ENCODE measurements around the gene AKR1B1. TPM values are rescaled to one million over a fixed set of nuclear protein-coding genes. Genes with fewer than 3 reads are reported as not detected.
A peak's percentile ranks its signal among the peaks of the same experiment; 100 is the strongest.

The AKR1B1 gene
- total and polyA plus RNA-seq, 2 of the 13 experiments (the other 11 are each of a cell fraction or from before 2014, with no cell fraction given), result 89.9 to 133 TPM

- TF ChIP-seq CENPT (CRISPR knock-in tag; IDR thresholded peaks at IDR 0.05; ENCODE audit: low read depth) (no peak), ATRX (CRISPR knock-in tag; IDR thresholded peaks at IDR 0.05; ENCODE audit: borderline replicate concordance) (no peak), PAX8 (CRISPR knock-in tag; IDR thresholded peaks at IDR 0.05; ENCODE audit: borderline replicate concordance) (no peak), RNF219 (CRISPR knock-in tag; IDR thresholded peaks at IDR 0.05) (no peak), ZMYM4 (CRISPR knock-in tag; IDR thresholded peaks at IDR 0.05) (peak; percentile 38; the same call in 1 of the 2 replicates), ZKSCAN8 (CRISPR knock-in tag; IDR thresholded peaks at IDR 0.05; ENCODE audit: borderline replicate concordance) (no peak), MLXIP (CRISPR knock-in tag; IDR thresholded peaks at IDR 0.05; ENCODE audit: borderline replicate concordance) (no peak), SNAPC2 (CRISPR knock-in tag; IDR thresholded peaks at IDR 0.05) (no peak), HNF1A (IDR thresholded peaks at IDR 0.05; ENCODE audit: low read depth) (no peak), HNF1A (CRISPR knock-in tag; IDR thresholded peaks at IDR 0.05; ENCODE audit: borderline replicate concordance) (no peak; the same call in 1 of the 2 replicates), SYNCRIP (IDR thresholded peaks at IDR 0.05; ENCODE audit: insufficient read depth, low read depth, low read length) (no peak), IRX3 (CRISPR knock-in tag; IDR thresholded peaks at IDR 0.05; ENCODE audit: borderline replicate concordance, low read depth) (no peak), GATAD1 (CRISPR knock-in tag; IDR thresholded peaks at IDR 0.05) (no peak), THAP11 (CRISPR knock-in tag; IDR thresholded peaks at IDR 0.05) (peak; percentile 56), MEF2D (CRISPR knock-in tag; IDR thresholded peaks at IDR 0.05) (no peak), KLF6 (CRISPR knock-in tag; IDR thresholded peaks at IDR 0.05) (no peak), ZNF446 (CRISPR knock-in tag; IDR thresholded peaks at IDR 0.05) (no peak), KAT8 (CRISPR knock-in tag; IDR thresholded peaks at IDR 0.05) (no peak), GATAD2A (CRISPR knock-in tag; IDR thresholded peaks at IDR 0.05) (peak; percentile 93), EEA1 (CRISPR knock-in tag; IDR thresholded peaks at IDR 0.05; ENCODE audit: borderline replicate concordance) (no peak), ZNF614 (CRISPR knock-in tag; IDR thresholded peaks at IDR 0.05; ENCODE audit: borderline replicate concordance) (no peak), ZNF850 (CRISPR knock-in tag; conservative IDR thresholded peaks at IDR 0.05) (no peak), ZNF737 (CRISPR knock-in tag; IDR thresholded peaks at IDR 0.05; ENCODE audit: borderline replicate concordance) (no peak), ZNF343 (CRISPR knock-in tag; IDR thresholded peaks at IDR 0.05) (no peak)
These were observed 39.8 kb downstream of the AKR1B1 start (continued) for GRCh38 chr7:134419085-134419484.

Measured in HepG2 (cell line).